Retinal pigment epithelial cell (primary cell): Measurements from ENCODE around the gene P3R3URF.

Source experiments
- DNase-seq: peaks from one replicate; pipeline ENCODE4 v3.0.0-alpha.2; 2010; ENCODE audit warnings: low read depth
- H3K4me3 ChIP-seq: 2 replicates; pipeline ENCODE4 v1.5.1; 2011; ENCODE audit warnings: mild to moderate bottlenecking, low read length, control low read depth, moderate library complexity
- CTCF ChIP-seq: conservative IDR thresholded peaks from 2 replicates; pipeline ENCODE4 v1.5.1; 2011; ENCODE audit warnings: low read depth, low read length, control low read depth, inconsistent platforms

Gene P3R3URF

DNA sequence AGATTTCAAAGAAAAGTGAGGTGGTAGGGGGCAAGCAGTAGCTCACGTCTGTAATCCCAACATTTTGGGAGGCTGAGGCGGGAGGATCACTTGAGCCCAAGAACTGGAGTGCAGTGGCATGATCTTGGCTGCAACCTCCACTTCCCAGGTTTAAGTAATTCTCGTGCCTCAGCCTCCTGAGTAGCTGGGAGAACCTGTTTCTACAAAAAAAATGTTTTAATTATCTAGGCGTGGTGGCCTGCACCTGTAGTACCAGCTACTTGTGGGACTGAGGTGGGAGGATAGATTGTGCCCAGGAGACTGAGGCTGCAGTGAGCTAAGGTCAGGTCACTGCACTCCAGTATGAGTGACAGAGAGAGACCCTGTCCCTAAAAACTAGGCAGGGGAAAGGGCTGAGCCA, 4.0 kb downstream of the P3R3URF start:
- no peak for DNase-seq
- H3K4me3 ChIP-seq, result no peak overlapping the region
- TF ChIP-seq CTCF, result no peak

GRCh38 chr1:46171871-46172270, 4.4 kb downstream of the P3R3URF start:
- DNase-seq, result no peak
- TF ChIP-seq CTCF, result no peak
- no peak overlapping the region for H3K4me3 ChIP-seq

GRCh38 chr1:46171351-46171750, 4.9 kb downstream of the P3R3URF start:
- no peak for TF ChIP-seq CTCF
- DNase-seq, result no peak
- no peak overlapping the region for H3K4me3 ChIP-seq

GRCh38 chr1:46169811-46170454, 6.4 kb downstream of the P3R3URF start:
- no peak for DNase-seq
- TF ChIP-seq CTCF, result no peak
- H3K4me3 ChIP-seq, result no peak overlapping the region

GRCh38 chr1:46168477-46168876, 7.8 kb downstream of the P3R3URF start:
- no peak for TF ChIP-seq CTCF

GRCh38 chr1:46166521-46167462, 9.5 kb downstream of the P3R3URF start:
- DNase-seq, result no peak
- TF ChIP-seq CTCF, result no peak
- peak overlapping the region; percentile 53 for H3K4me3 ChIP-seq

More at GRCh38 chr1:46168477-46168876, 7.8 kb downstream of the P3R3URF start:
- H3K4me3 ChIP-seq, result no peak overlapping the region
- no peak for DNase-seq
